Measurements from ENCODE around the gene LTK.

DNA sequence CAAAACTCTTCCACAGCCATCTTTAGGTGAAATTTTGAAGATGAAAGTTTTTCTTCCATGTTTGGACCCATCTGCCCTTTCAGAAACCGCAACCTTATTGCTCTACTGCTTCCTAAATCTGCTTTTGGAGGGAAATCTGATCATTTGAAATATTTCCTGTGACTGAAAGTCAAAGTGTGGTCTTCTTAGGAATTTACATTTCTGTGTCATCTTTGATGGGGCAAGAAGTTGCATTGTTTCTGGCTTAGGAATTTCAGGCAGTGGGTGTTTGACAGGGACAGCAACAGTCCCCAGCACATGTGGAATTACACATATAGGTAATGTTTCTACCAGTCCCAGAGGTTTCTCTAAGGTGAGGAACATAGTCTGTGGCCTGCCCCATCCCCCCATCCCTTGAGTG is 40.1 kb upstream of the LTK start:
- TF ChIP-seq, protein P1, sequence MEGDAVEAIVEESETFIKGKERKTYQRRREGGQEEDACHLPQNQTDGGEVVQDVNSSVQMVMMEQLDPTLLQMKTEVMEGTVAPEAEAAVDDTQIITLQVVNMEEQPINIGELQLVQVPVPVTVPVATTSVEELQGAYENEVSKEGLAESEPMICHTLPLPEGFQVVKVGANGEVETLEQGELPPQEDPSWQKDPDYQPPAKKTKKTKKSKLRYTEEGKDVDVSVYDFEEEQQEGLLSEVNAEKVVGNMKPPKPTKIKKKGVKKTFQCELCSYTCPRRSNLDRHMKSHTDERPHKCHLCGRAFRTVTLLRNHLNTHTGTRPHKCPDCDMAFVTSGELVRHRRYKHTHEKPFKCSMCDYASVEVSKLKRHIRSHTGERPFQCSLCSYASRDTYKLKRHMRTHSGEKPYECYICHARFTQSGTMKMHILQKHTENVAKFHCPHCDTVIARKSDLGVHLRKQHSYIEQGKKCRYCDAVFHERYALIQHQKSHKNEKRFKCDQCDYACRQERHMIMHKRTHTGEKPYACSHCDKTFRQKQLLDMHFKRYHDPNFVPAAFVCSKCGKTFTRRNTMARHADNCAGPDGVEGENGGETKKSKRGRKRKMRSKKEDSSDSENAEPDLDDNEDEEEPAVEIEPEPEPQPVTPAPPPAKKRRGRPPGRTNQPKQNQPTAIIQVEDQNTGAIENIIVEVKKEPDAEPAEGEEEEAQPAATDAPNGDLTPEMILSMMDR (IDR thresholded peaks at IDR 0.05 in 2 of 3, conservative IDR thresholded peaks at IDR 0.05 in 1 of 3; ENCODE audit: borderline replicate concordance in 1 of 3, insufficient read depth in 1 of 3, low read depth in 2 of 3, low read length in 2 of 3), result no peak
- TF ChIP-seq REST (IDR thresholded peaks at IDR 0.05; ENCODE audit: low read depth), result no peak
- no peak for TF ChIP-seq EZH2 (IDR thresholded peaks at IDR 0.05)
- no peak for TF ChIP-seq SP1 (IDR thresholded peaks at IDR 0.05; ENCODE audit: low read depth)
- no peak for TF ChIP-seq SIN3A (IDR thresholded peaks at IDR 0.05; ENCODE audit: low read depth)
- no peak for TF ChIP-seq ELF1 (IDR thresholded peaks at IDR 0.05; ENCODE audit: borderline replicate concordance, low read depth)
- TF ChIP-seq RAD21 (IDR thresholded peaks at IDR 0.05; ENCODE audit: low read depth), result no peak
- no peak for TF ChIP-seq POLR2A (IDR thresholded peaks at IDR 0.05; ENCODE audit: borderline replicate concordance, extremely low read depth, insufficient read depth, insufficient read length)
- TF ChIP-seq EZH2phosphoT487 (IDR thresholded peaks at IDR 0.05; ENCODE audit: borderline replicate concordance), result no peak
- no peak for TF ChIP-seq ZNF274 (IDR thresholded peaks at IDR 0.05; ENCODE audit: low read depth, low read length)
- TF ChIP-seq EGR1 (IDR thresholded peaks at IDR 0.05; ENCODE audit: low read depth), result no peak
- TF ChIP-seq ZBTB33 (IDR thresholded peaks at IDR 0.05; ENCODE audit: extremely low read depth, insufficient replicate concordance, low read length), result no peak
- no peak for TF ChIP-seq ZFX (IDR thresholded peaks at IDR 0.05)

Data from HCT116 (cell line).